Osteocyte (in vitro differentiated cells): ENCODE data around the gene SARNP. TPM values are rescaled to one million over a fixed set of nuclear protein-coding genes. Genes with fewer than 3 reads are reported as not detected.

ENCODE experiments used
- DNase-seq: peaks from one replicate; pipeline ENCODE4 v3.0.0; 2021; ENCODE audit warnings: mixed read lengths; ENCODE audit not compliant: unreplicated experiment; ENCODE audit errors: extremely low spot score
- H3K27ac Mint-ChIP-seq: one replicate; pipeline ENCODE4 v1.8.0; 2021; ENCODE audit warnings: mild to moderate bottlenecking, mixed read lengths; ENCODE audit not compliant: unreplicated experiment
- H3K27me3 Mint-ChIP-seq: one replicate; pipeline ENCODE4 v1.8.0; 2021; ENCODE audit warnings: mixed read lengths; ENCODE audit not compliant: unreplicated experiment
- H3K36me3 Mint-ChIP-seq: one replicate; pipeline ENCODE4 v1.8.0; 2021; ENCODE audit warnings: mixed read lengths; ENCODE audit not compliant: unreplicated experiment
- H3K4me1 Mint-ChIP-seq: one replicate; pipeline ENCODE4 v1.8.0; 2021; ENCODE audit warnings: mixed read lengths; ENCODE audit not compliant: unreplicated experiment
- H3K4me3 Mint-ChIP-seq: one replicate; pipeline ENCODE4 v1.8.0; 2021; ENCODE audit warnings: mild to moderate bottlenecking, moderate library complexity, mixed read lengths; ENCODE audit not compliant: unreplicated experiment
- H3K9me3 Mint-ChIP-seq: one replicate; pipeline ENCODE4 v1.8.0; 2021; ENCODE audit warnings: mixed read lengths; ENCODE audit not compliant: unreplicated experiment
- CTCF ChIP-seq: fragments of 200-600 bp; sonication (generic); IDR thresholded peaks from 2 replicates; pipeline ENCODE4 v1.5.0; 2021; ENCODE audit warnings: antibody characterized with exemption, mild to moderate bottlenecking, moderate library complexity
- total RNA-seq: library from RNA; stranded (reverse); gene quantifications from 2 replicates; pipeline ENCODE4 v1.2.1, GENCODE V29; 2021

SARNP gene
- total RNA-seq, 1 donor from 2014 or later, result 56.1 TPM

- Mint-ChIP-seq H3K4me3 (no peak overlapping the region), H3K36me3 (peaks cover 4% of the 10 kb centered on the region), H3K9me3 (no peaks in the 10 kb centered on the region), H3K27me3 (no peaks in the 10 kb centered on the region), H3K27ac (no peak overlapping the region), H3K4me1 (peaks cover 54% of the 10 kb centered on the region)
- TF ChIP-seq CTCF, result no peak
- no peak for DNase-seq
These were observed 98.2 kb downstream of the SARNP start for GRCh38 chr12:55719371-55719770.

- Mint-ChIP-seq H3K27ac (no peak overlapping the region), H3K4me1 (peaks cover 52% of the 10 kb centered on the region), H3K9me3 (no peaks in the 10 kb centered on the region), H3K36me3 (peaks cover 3% of the 10 kb centered on the region), H3K4me3 (peak overlapping the region; percentile 47), H3K27me3 (no peaks in the 10 kb centered on the region)
- TF ChIP-seq CTCF, result no peak
- no peak for DNase-seq
These were observed 98.8 kb downstream of the SARNP start for GRCh38 chr12:55718624-55719275.

GRCh38 chr12:55718015-55718414, 99.5 kb downstream of the SARNP start:
- Mint-ChIP-seq H3K27me3 (peaks cover 2% of the 10 kb centered on the region), H3K9me3 (no peaks in the 10 kb centered on the region), H3K36me3 (no peaks in the 10 kb centered on the region), H3K4me1 (peaks cover 51% of the 10 kb centered on the region), H3K4me3 (peak overlapping the region; percentile 47), H3K27ac (peak overlapping the region; percentile 70)
- no peak for DNase-seq
- TF ChIP-seq CTCF, result no peak

DNA sequence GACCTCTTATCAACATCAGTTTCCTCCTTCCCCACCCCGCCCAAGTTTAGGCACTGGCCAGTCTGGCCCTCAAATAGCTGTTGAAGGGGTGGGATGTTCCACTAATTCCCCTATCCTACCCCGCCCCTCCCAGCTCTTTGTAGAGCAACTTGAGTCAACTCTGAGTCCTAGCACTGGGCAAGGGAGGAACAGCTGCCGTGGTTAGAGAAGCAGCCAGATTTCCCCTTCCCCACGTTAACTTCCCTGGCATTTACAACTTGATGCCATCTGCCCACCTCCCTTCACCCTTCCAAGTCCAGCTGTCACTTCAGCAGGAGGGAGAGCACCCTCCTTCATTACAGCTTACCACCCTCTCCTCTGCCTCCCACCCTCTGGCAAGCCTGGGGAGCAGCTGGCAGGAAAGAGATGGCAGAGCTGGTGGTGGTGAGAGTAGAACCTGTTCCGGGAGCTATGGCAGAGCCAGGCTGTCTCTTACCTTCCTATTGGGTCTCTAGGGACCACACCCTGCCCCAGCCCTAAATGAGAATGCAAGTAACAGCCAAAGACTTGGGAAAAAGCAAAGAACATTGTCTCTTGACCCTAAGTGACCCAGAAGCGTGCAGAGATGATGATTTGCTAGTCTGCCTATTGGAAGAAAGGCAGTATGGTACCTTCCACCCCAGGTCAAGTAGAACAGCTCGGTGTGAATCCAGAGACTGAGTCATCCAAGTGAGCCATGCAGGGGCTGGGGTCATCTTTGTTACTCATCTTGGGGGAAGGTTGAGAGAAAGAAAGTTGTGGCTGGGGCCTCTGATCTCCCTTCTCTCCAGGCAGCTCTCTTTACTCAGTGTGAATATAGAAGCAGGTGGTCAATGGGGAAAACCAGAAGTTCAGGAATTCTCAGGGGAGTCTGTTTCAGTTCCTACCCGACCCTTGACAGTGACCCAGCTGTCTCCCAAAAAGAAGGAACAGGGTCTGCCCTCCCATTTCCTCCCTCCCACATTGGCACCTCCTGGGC, 100.2 kb downstream of the SARNP start:
- peak overlapping the region; percentile 91 for H3K4me3 Mint-ChIP-seq
- H3K4me1 Mint-ChIP-seq, result peaks cover 51% of the 10 kb centered on the region
- H3K27ac Mint-ChIP-seq, result peak overlapping the region; percentile 95
- no peaks in the 10 kb centered on the region for H3K9me3 Mint-ChIP-seq
- no peak for TF ChIP-seq CTCF
- no peaks in the 10 kb centered on the region for H3K36me3 Mint-ChIP-seq
- no peak for DNase-seq
- H3K27me3 Mint-ChIP-seq, result peaks cover 4% of the 10 kb centered on the region

GRCh38 chr12:55716582-55716957, 101.0 kb downstream of the SARNP start:
- TF ChIP-seq CTCF, result no peak
- peak overlapping the region; percentile 95 for H3K27ac Mint-ChIP-seq
- no peak for DNase-seq
- no peaks in the 10 kb centered on the region for H3K36me3 Mint-ChIP-seq
- peaks cover 50% of the 10 kb centered on the region for H3K4me1 Mint-ChIP-seq
- H3K4me3 Mint-ChIP-seq, result peak overlapping the region; percentile 91
- H3K27me3 Mint-ChIP-seq, result peaks cover 10% of the 10 kb centered on the region
- H3K9me3 Mint-ChIP-seq, result no peaks in the 10 kb centered on the region
